Ishikawa (cell line): Measurements from ENCODE around the gene C5.

Experiments
- RAD21 ChIP-seq: IDR thresholded peaks from 2 replicates; pipeline ENCODE4 v1.6.1; 2012; ENCODE audit warnings: low read depth
- TAF1 ChIP-seq: IDR thresholded peaks from 2 replicates; pipeline ENCODE4 v1.6.1; 2012; ENCODE audit warnings: low read depth, mild to moderate bottlenecking
- TF ChIP-seq, protein P1 (sequence below): IDR thresholded peaks from 2 replicates; pipeline ENCODE4 v1.6.1; 2012; ENCODE audit warnings: low read depth, mild to moderate bottlenecking

- TF ChIP-seq, protein P1, sequence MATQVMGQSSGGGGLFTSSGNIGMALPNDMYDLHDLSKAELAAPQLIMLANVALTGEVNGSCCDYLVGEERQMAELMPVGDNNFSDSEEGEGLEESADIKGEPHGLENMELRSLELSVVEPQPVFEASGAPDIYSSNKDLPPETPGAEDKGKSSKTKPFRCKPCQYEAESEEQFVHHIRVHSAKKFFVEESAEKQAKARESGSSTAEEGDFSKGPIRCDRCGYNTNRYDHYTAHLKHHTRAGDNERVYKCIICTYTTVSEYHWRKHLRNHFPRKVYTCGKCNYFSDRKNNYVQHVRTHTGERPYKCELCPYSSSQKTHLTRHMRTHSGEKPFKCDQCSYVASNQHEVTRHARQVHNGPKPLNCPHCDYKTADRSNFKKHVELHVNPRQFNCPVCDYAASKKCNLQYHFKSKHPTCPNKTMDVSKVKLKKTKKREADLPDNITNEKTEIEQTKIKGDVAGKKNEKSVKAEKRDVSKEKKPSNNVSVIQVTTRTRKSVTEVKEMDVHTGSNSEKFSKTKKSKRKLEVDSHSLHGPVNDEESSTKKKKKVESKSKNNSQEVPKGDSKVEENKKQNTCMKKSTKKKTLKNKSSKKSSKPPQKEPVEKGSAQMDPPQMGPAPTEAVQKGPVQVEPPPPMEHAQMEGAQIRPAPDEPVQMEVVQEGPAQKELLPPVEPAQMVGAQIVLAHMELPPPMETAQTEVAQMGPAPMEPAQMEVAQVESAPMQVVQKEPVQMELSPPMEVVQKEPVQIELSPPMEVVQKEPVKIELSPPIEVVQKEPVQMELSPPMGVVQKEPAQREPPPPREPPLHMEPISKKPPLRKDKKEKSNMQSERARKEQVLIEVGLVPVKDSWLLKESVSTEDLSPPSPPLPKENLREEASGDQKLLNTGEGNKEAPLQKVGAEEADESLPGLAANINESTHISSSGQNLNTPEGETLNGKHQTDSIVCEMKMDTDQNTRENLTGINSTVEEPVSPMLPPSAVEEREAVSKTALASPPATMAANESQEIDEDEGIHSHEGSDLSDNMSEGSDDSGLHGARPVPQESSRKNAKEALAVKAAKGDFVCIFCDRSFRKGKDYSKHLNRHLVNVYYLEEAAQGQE: no peak
- no peak for TF ChIP-seq TAF1
- no peak for TF ChIP-seq RAD21
These were observed 137.0 kb downstream of the C5 start for GRCh38 chr9:120912958-120913646.
